CD4-positive, CD25-positive, alpha-beta regulatory T cell (primary cell): ENCODE data around the gene ZBTB34. TPM values are rescaled to one million over a fixed set of nuclear protein-coding genes. Genes with fewer than 3 reads are reported as not detected.

Experiments
- ATAC-seq, 2 donors: fragments of 150-1000 bp; cut with Tn5 transposase; one replicate each; pipeline ENCODE4 v1.10.0; 2021; ENCODE audit warnings: low read depth in 2 of 2, moderate number of reproducible peaks in 2 of 2, moderate library complexity in 1 of 2
- DNase-seq, 3 donors: peaks; one replicate each; pipeline versions ENCODE4 v3.0.0 to v3.0.0-alpha.2; 2012 to 2022; ENCODE audit warnings: mixed read lengths in 1 of 3
- H3K27ac ChIP-seq: one replicate; pipeline ENCODE4 v1.7.0; 2013; ENCODE audit warnings: mild to moderate bottlenecking, low read length; ENCODE audit not compliant: insufficient read depth, poor library complexity, severe bottlenecking
- H3K27me3 ChIP-seq: one replicate; pipeline ENCODE4 v1.7.0; 2013; ENCODE audit warnings: low read length; ENCODE audit not compliant: control insufficient read depth, insufficient read depth
- H3K36me3 ChIP-seq: one replicate; pipeline ENCODE4 v1.7.0; 2013; ENCODE audit warnings: mild to moderate bottlenecking, low read length, moderate library complexity; ENCODE audit not compliant: control insufficient read depth, insufficient read depth
- H3K4me1 ChIP-seq: 2 replicates; pipeline ENCODE4 v1.7.0; 2013; ENCODE audit warnings: mild to moderate bottlenecking, low read length; ENCODE audit not compliant: insufficient read depth, control insufficient read depth, poor library complexity, severe bottlenecking
- H3K4me3 ChIP-seq: one replicate; pipeline ENCODE4 v1.7.0; 2013; ENCODE audit warnings: low read depth, mild to moderate bottlenecking, low read length, moderate library complexity
- H3K9me3 ChIP-seq, 2 experiments: 1 replicate in 1 of 2; 2 replicates in 1 of 2; pipeline ENCODE4 v1.7.0; 2013; ENCODE audit warnings: low read length in 2 of 2, mild to moderate bottlenecking in 1 of 2, moderate library complexity in 1 of 2; ENCODE audit not compliant: control insufficient read depth in 2 of 2
- H3K27ac Mint-ChIP-seq, 3 donors: one replicate each; pipeline ENCODE4 v1.8.0; 2020 to 2022; ENCODE audit warnings: mild to moderate bottlenecking in 3 of 3, mixed read lengths in 3 of 3, moderate library complexity in 2 of 3
- H3K27me3 Mint-ChIP-seq: one replicate; pipeline ENCODE4 v1.8.0; 2022; ENCODE audit warnings: mild to moderate bottlenecking, mixed read lengths
- H3K36me3 Mint-ChIP-seq: one replicate; pipeline ENCODE4 v1.8.0; 2020; ENCODE audit warnings: mixed read lengths
- H3K4me1 Mint-ChIP-seq, 4 donors: one replicate each; pipeline ENCODE4 v1.8.0; 2020 to 2022; ENCODE audit warnings: mixed read lengths in 4 of 4, mild to moderate bottlenecking in 1 of 4
- H3K4me3 Mint-ChIP-seq, 4 donors: one replicate each; pipeline ENCODE4 v1.8.0; 2020 to 2022; ENCODE audit warnings: mild to moderate bottlenecking in 4 of 4, mixed read lengths in 4 of 4, moderate library complexity in 3 of 4
- H3K9me3 Mint-ChIP-seq, 7 donors: one replicate each; pipeline ENCODE4 v1.8.0; 2020 to 2022; ENCODE audit warnings: mixed read lengths in 7 of 7, mild to moderate bottlenecking in 3 of 7, moderate library complexity in 2 of 7
- polyA plus RNA-seq, 4 donors: library from polyadenylated mRNA; unstranded; fragments of 300-500 nt; fragmentation: Illumina TruSeq; gene quantifications; one replicate each; pipeline ENCODE4 v1.2.3, GENCODE V29; 2021
- total RNA-seq: library from RNA; stranded (reverse); gene quantifications from one replicate; pipeline ENCODE4 v1.2.3, GENCODE V29; 2022

ZBTB34 gene
- total and polyA plus RNA-seq, 5 donors from 2014 or later, result 0.56 to 5.4 (median 0.82) TPM

DNA sequence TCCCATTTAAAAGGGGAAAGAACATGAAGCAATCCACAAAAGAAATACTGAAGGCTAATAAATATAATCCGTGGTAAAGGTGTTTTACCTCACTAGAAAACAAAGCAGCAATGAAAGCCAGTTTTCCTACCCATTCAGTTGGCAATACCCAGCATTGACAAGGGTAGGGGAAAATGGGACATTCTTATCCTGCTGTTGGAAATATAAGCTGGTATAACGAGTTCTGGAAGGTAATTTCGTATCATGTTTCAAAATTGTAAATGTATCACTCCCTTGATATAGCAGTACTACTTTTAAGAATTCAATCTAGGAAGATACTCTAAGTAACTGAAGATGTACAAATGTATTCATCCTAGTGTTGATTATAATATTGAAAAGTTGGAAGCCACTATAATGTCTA lies 31.2 kb downstream of the ZBTB34 start:
- Histone ChIP-seq H3K36me3 (no peaks in the 10 kb centered on the region), H3K27ac (no peak overlapping the region), H3K9me3 (no peaks in the 10 kb centered on the region), H3K27me3 (no peaks in the 10 kb centered on the region), H3K4me3 (no peak overlapping the region), H3K4me1 (no peaks in the 10 kb centered on the region)
- ATAC-seq (no peak), DNase-seq (no peak)
- no peaks in the 10 kb centered on the region for H3K36me3 Mint-ChIP-seq
- no peaks in the 10 kb centered on the region for H3K4me1 Mint-ChIP-seq
- no peak overlapping the region for H3K27ac Mint-ChIP-seq
- H3K27me3 Mint-ChIP-seq, result peaks cover 5% of the 10 kb centered on the region
- H3K4me3 Mint-ChIP-seq, result no peak overlapping the region
- no peaks in the 10 kb centered on the region for H3K9me3 Mint-ChIP-seq

DNA sequence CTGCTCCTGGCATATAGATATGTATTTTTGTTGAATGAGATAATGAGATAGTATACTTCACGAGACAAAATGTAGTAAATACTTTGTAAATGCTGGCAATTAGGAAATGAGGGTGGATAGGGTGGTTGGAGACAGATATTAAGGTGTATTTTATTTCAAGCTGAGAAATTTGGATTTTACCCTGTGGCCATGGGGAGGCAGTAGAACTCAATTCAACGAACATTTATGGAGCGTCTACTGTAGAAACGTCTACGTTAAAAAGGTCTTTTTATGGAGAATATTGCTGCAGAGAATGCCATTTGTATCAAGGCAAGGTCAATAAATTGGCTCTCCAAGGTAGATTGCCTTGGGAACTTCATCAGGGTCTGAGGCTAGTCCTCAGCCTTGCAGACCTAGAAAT lies 32.6 kb downstream of the ZBTB34 start:
- no peaks in the 10 kb centered on the region for H3K27me3 ChIP-seq
- no peak overlapping the region for H3K27ac ChIP-seq
- ATAC-seq, result no peak
- Mint-ChIP-seq H3K36me3 (no peaks in the 10 kb centered on the region), H3K27ac (no peak overlapping the region), H3K27me3 (peaks cover 8% of the 10 kb centered on the region), H3K4me3 (no peak overlapping the region), H3K9me3 (peaks cover 0 to 2% (median 0%) of the 10 kb centered on the region in 7 donors), H3K4me1 (no peaks in the 10 kb centered on the region)
- no peaks in the 10 kb centered on the region for H3K4me1 ChIP-seq
- no peak for DNase-seq
- no peaks in the 10 kb centered on the region for H3K36me3 ChIP-seq
- no peaks in the 10 kb centered on the region for H3K9me3 ChIP-seq
- H3K4me3 ChIP-seq, result no peak overlapping the region

DNA sequence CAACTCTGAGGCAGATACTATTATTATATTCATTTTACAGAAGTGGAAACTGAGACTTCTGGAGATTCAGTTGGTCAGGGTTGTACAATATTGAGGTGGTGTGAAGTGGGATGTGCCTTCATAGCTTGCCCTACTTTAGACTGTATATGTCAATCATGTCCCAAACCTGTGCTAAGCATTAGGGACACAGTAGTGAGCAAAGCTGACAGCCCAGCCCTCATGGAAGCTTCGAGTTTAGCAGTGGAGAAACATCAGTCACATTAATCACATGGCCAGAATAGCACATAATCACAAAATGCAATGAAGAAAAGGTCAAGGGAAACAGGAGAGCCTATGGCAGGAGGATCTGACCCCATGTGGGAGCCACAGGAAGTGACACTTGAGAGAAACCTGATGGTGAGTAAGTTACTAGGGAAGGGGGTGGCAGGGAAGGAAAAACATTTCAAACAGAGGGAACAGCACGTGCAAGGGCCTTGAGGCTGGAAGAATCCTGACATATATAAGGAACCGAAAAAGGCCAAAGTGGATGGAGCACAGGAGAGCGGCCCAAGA lies 33.7 kb downstream of the ZBTB34 start:
- Mint-ChIP-seq H3K4me3 (no peak overlapping the region), H3K9me3 (peaks cover 0 to 2% (median 0%) of the 10 kb centered on the region in 7 donors), H3K27ac (no peak overlapping the region), H3K4me1 (no peaks in the 10 kb centered on the region), H3K36me3 (no peaks in the 10 kb centered on the region), H3K27me3 (peaks cover 8% of the 10 kb centered on the region)
- Histone ChIP-seq H3K4me3 (no peak overlapping the region), H3K4me1 (no peaks in the 10 kb centered on the region), H3K9me3 (no peaks in the 10 kb centered on the region), H3K36me3 (no peaks in the 10 kb centered on the region), H3K27ac (no peak overlapping the region), H3K27me3 (no peaks in the 10 kb centered on the region)
- no peak for ATAC-seq
- DNase-seq, result no peak

DNA sequence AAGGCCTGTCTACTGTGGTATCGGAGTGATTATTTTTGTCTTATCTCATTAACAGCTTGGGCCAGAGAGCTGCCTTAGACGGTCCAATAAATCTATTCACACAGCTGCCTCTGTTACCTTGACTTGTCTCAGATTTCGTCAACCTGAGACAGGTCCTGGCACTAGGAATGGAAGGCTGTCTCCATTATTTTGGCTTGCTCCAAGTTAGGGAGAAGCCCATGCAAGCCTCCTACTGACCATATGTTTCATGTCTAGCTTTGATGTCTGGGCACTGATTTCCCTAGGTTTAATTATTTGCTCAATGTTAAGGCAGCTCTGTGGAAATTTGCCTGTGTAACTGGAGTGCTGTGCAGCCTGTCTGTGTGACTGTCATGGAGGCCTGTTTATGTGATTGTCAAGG lies 41.8 kb downstream of the ZBTB34 start:
- H3K4me3 Mint-ChIP-seq, result no peak overlapping the region

DNA sequence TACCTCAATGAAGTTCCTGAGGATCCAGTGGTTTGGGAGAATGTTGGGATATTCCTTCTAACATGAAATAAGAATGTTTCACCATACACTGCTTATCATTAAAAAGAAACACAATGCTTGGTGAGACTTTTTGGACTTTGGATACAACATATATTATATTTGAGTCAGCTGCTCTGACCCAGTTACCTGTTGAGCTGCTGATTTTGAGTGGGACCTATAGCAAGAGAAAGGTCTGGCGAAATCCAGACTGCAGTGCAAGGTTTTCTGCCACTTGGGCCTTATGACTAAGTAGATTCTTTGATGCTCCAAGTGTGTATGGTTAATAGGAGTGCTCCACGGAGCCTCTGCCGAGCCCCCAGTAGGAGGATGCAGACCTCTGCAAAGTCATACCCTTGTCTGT lies 44.1 kb downstream of the ZBTB34 start:
- ATAC-seq (no peak), DNase-seq (no peak)
- Histone ChIP-seq H3K4me1 (no peaks in the 10 kb centered on the region), H3K9me3 (no peaks in the 10 kb centered on the region), H3K36me3 (no peaks in the 10 kb centered on the region), H3K4me3 (no peak overlapping the region), H3K27me3 (peaks cover 10% of the 10 kb centered on the region), H3K27ac (no peak overlapping the region)
- H3K4me3 Mint-ChIP-seq, result no peak overlapping the region
- no peaks in the 10 kb centered on the region for H3K36me3 Mint-ChIP-seq
- H3K4me1 Mint-ChIP-seq, result no peaks in the 10 kb centered on the region
- peaks cover 0 to 7% (median 2%) of the 10 kb centered on the region in 7 donors for H3K9me3 Mint-ChIP-seq
- peaks cover 21% of the 10 kb centered on the region for H3K27me3 Mint-ChIP-seq
- H3K27ac Mint-ChIP-seq, result no peak overlapping the region

More for the DNA sequence above, 41.8 kb downstream of the ZBTB34 start:
- ATAC-seq, result no peak
- Histone ChIP-seq H3K4me3 (no peak overlapping the region), H3K27ac (no peak overlapping the region), H3K27me3 (peaks cover 8% of the 10 kb centered on the region), H3K4me1 (no peaks in the 10 kb centered on the region), H3K36me3 (no peaks in the 10 kb centered on the region), H3K9me3 (no peaks in the 10 kb centered on the region)
- no peaks in the 10 kb centered on the region for H3K36me3 Mint-ChIP-seq
- no peaks in the 10 kb centered on the region for H3K4me1 Mint-ChIP-seq
- no peak for DNase-seq
- H3K27me3 Mint-ChIP-seq, result peaks cover 15% of the 10 kb centered on the region
- peaks cover 0 to 7% (median 2%) of the 10 kb centered on the region in 7 donors for H3K9me3 Mint-ChIP-seq
- H3K27ac Mint-ChIP-seq, result no peak overlapping the region

DNA sequence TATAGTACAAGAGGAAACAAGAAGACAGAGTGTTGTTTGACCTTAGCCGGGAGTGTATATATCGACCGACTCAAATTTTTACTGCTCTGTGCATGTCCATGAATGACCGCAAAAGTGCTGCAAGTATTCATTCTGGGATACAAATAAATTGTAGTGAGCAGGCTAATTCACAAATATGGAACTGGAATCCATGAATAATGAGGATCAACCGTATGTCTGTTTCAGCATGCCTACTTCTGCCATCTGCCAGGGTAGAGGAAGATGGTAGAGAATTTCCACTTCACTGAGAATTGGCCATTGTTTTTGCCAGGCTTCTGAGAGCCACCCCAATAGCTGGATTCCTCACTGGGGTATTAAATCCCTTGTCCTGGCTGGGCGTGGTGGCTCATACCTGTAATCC lies 45.7 kb downstream of the ZBTB34 start:
- H3K27me3 ChIP-seq, result peaks cover 10% of the 10 kb centered on the region
- peaks cover 0 to 6% (median 3%) of the 10 kb centered on the region in 7 donors for H3K9me3 Mint-ChIP-seq
- H3K36me3 ChIP-seq, result no peaks in the 10 kb centered on the region
- no peak for DNase-seq
- H3K9me3 ChIP-seq, result no peaks in the 10 kb centered on the region
- no peak overlapping the region for H3K4me3 ChIP-seq
- H3K36me3 Mint-ChIP-seq, result no peaks in the 10 kb centered on the region
- H3K4me3 Mint-ChIP-seq, result no peak overlapping the region
- no peak for ATAC-seq
- H3K27me3 Mint-ChIP-seq, result peaks cover 23% of the 10 kb centered on the region
- H3K27ac ChIP-seq, result no peak overlapping the region
- no peaks in the 10 kb centered on the region for H3K4me1 ChIP-seq
- no peak overlapping the region for H3K27ac Mint-ChIP-seq
- H3K4me1 Mint-ChIP-seq, result no peaks in the 10 kb centered on the region

DNA sequence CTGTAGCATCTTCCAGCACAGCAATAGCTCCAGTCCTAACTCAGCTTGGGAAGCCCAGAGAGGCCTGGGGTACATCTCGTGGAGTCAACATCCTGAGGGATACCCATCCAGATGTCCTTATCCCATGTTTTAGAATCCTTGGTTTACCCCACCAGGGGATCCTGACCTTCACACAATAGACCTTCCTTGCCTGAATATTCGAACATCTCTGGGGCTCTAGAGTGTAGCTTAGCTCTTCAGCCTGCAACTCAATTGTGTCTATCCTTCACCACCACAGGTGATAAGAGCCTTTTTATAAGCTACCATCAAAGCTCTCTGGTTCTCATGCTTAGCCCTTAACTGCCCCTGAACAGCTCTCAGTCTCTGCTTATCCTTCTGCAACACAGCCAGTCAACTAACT lies 46.6 kb downstream of the ZBTB34 start:
- Mint-ChIP-seq H3K27ac (no peak overlapping the region), H3K9me3 (peaks cover 0 to 6% (median 3%) of the 10 kb centered on the region in 7 donors)
- ATAC-seq, result no peak

More for the DNA sequence above, 46.6 kb downstream of the ZBTB34 start:
- H3K4me3 Mint-ChIP-seq, result no peak overlapping the region
- H3K4me1 Mint-ChIP-seq, result no peaks in the 10 kb centered on the region
- Histone ChIP-seq H3K4me3 (no peak overlapping the region), H3K27me3 (peaks cover 10% of the 10 kb centered on the region), H3K4me1 (no peaks in the 10 kb centered on the region), H3K36me3 (no peaks in the 10 kb centered on the region), H3K9me3 (peaks cover 0 to 6% of the 10 kb centered on the region in 2 experiments), H3K27ac (no peak overlapping the region)
- no peak for DNase-seq
- no peaks in the 10 kb centered on the region for H3K36me3 Mint-ChIP-seq
- H3K27me3 Mint-ChIP-seq, result peaks cover 23% of the 10 kb centered on the region
